BLaER1 treated with 17β-estradiol and CSF1 and Interleukin-3, amounts not matched to agents 10 nM and 100 nM (cell line): ENCODE measurements around the gene PTCHD4.

Source experiments
- H3K27ac ChIP-seq, 11 experiments: shearing (Covaris generic); formaldehyde crosslinking; 2 replicates each; pipeline ENCODE4 v1.8.1; 2022
- H3K27me3 ChIP-seq, 11 experiments: shearing (Covaris generic); formaldehyde crosslinking; 2 replicates each; pipeline ENCODE4 v1.8.1; 2022
- H3K36me3 ChIP-seq, 11 experiments: shearing (Covaris generic); formaldehyde crosslinking; 2 replicates each; pipeline ENCODE4 v1.8.1; 2022
- H3K4me1 ChIP-seq, 10 experiments: shearing (Covaris generic); formaldehyde crosslinking; 2 replicates each; pipeline ENCODE4 v1.8.1; 2022
- H3K4me2 ChIP-seq, 11 experiments: shearing (Covaris generic); formaldehyde crosslinking; 2 replicates each; pipeline ENCODE4 v1.8.1; 2022
- H3K4me3 ChIP-seq, 10 experiments: shearing (Covaris generic); formaldehyde crosslinking; 2 replicates each; pipeline ENCODE4 v1.8.1; 2022
- H3K9ac ChIP-seq, 11 experiments: shearing (Covaris generic); formaldehyde crosslinking; 2 replicates each; pipeline ENCODE4 v1.8.1; 2022
- H3K9me3 ChIP-seq, 11 experiments: shearing (Covaris generic); formaldehyde crosslinking; replicated peaks in 1 of 11; 2 replicates each; pipeline ENCODE4 v1.8.1; 2022
- H4K20me1 ChIP-seq, 11 experiments: shearing (Covaris generic); formaldehyde crosslinking; 2 replicates each; pipeline ENCODE4 v1.8.1; 2022
- Cebpa-rat ChIP-seq, 11 experiments: shearing (Covaris generic); IDR thresholded peaks; 2 replicates each; pipeline ENCODE4 v1.8.1; 2022

PTCHD4 gene

DNA sequence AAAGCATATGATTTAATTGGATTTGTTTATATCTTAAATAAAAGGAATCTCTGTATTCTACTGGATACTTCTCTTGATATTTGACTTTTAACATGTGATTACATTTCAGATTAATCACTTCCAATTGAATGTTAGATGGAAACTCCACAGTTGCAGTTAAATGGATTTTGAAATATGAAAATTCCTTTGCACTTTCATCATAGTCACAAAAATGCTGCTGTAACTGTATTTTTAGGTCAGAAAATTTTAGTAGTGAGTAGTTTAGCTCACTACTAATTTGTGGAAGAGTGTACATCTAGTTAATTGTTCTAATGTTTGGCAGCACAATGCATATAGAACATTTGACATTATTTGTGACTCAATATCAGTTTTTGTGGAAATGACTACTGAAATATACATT lies 26.8 kb downstream of the PTCHD4 start:
- no peaks in the 10 kb centered on the region for H3K4me1 ChIP-seq
- H3K9ac ChIP-seq: no peak overlapping the region
- no peak overlapping the region for H3K27ac ChIP-seq
- no peaks in the 10 kb centered on the region for H3K27me3 ChIP-seq
- no peaks in the 10 kb centered on the region for H4K20me1 ChIP-seq
- H3K4me2 ChIP-seq: no peak overlapping the region
- no peak for TF ChIP-seq Cebpa-rat (IDR thresholded peaks at IDR 0.05)
- H3K36me3 ChIP-seq: no peaks in the 10 kb centered on the region
- peaks cover 0 to 7% (median 0%) of the 10 kb centered on the region in 11 experiments; a peak in 3 of 22 replicates for H3K9me3 ChIP-seq
- no peak overlapping the region for H3K4me3 ChIP-seq

DNA sequence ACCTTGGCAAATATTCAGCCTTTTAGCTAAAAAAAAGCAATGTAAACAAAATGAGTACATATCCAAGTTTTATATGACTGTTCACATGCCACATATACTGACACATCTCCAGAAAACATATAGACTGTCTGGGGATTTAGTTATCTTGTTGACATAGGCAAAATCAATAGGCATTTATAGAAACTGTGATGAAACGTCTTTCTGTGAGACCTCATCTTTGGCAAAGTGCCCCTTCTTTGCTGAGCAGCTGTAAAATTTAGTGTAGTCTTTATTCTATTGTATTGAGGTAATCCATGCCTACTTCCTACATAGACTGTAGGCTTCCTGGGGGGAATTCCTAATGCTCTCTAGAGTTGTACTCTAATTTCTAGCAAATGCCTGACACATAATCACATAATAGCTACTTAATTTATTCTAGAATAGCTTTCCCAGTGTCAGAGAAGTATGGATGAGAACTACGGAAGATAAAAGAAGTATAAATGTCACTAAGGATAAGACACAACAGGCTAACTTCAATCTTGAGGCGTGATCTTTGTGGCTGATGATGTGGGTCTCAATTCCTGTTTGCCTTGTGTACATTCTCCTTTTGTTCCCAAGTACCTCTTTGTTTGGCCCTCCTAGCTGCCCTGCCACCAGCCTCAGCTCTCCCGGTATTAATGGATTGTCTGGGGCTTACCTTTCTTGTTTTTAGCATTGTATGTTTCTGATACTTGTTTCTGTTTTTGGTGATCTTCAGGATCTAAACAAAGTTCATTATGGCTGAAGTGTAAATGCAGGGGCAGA lies 30.6 kb downstream of the PTCHD4 start:
- Histone ChIP-seq H3K4me1 (no peaks in the 10 kb centered on the region), H3K9ac (no peak overlapping the region), H3K27ac (no peak overlapping the region), H3K9me3 (peaks cover 0 to 19% (median 10%) of the 10 kb centered on the region in 11 experiments; a peak in 10 of 22 replicates), H3K4me2 (no peak overlapping the region), H3K4me3 (no peak overlapping the region), H4K20me1 (no peaks in the 10 kb centered on the region), H3K36me3 (no peaks in the 10 kb centered on the region), H3K27me3 (no peaks in the 10 kb centered on the region)
- TF ChIP-seq Cebpa-rat (IDR thresholded peaks at IDR 0.05): no peak

DNA sequence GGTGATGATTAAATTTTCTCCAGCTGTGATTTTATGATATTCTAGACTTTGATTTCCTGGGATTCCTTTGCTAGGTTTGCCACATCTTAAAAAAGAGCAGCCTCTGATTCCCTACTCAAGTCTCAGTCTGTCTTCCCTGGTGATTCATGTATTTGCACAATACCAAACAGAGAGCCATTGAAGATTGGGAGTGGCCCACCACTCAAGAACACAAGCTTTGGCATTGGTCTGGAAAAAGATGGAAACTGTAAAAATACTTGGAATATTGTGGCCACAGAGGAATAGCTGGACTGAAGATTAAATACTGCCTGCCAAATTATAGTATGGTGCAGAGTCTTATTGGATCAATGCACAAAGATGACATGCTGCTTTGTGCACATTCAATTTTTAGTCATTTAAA lies 32.9 kb downstream of the PTCHD4 start:
- Histone ChIP-seq H3K9me3 (peaks cover 0 to 16% (median 8%) of the 10 kb centered on the region in 11 experiments; a peak in 9 of 22 replicates), H3K27me3 (no peaks in the 10 kb centered on the region), H3K36me3 (no peaks in the 10 kb centered on the region), H4K20me1 (no peaks in the 10 kb centered on the region), H3K4me3 (no peak overlapping the region), H3K27ac (no peak overlapping the region), H3K9ac (no peak overlapping the region), H3K4me1 (no peaks in the 10 kb centered on the region), H3K4me2 (no peak overlapping the region)
- TF ChIP-seq Cebpa-rat (IDR thresholded peaks at IDR 0.05): no peak

DNA sequence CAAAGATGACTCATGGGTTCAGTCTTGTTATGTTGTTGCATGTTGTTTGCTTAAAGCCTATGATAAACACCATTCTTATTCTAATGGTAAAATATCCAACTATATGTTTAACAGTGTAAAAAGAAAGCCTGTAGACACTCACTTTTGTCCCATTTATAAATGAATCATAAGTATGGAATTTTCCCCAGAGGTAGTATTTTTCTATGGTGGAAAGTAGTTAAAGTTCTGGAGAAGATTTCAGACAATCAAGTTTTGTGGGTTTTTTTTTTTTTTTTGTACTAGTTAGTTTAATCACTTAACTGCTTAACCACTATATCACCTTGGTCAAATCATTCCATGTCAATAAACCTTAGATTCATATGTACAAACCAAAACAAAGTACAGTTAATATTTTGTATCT lies 35.8 kb downstream of the PTCHD4 start:
- no peaks in the 10 kb centered on the region for H4K20me1 ChIP-seq
- no peaks in the 10 kb centered on the region for H3K4me1 ChIP-seq
- H3K4me2 ChIP-seq: no peak overlapping the region
- no peak overlapping the region for H3K27ac ChIP-seq
- H3K36me3 ChIP-seq: no peaks in the 10 kb centered on the region
- peaks cover 0 to 16% (median 8%) of the 10 kb centered on the region in 11 experiments; a peak in 9 of 22 replicates for H3K9me3 ChIP-seq
- peaks cover 0 to 3% (median 0%) of the 10 kb centered on the region in 11 experiments; a peak in 2 of 22 replicates for H3K27me3 ChIP-seq
- TF ChIP-seq Cebpa-rat (IDR thresholded peaks at IDR 0.05): no peak
- H3K4me3 ChIP-seq: no peak overlapping the region
- no peak overlapping the region for H3K9ac ChIP-seq

DNA sequence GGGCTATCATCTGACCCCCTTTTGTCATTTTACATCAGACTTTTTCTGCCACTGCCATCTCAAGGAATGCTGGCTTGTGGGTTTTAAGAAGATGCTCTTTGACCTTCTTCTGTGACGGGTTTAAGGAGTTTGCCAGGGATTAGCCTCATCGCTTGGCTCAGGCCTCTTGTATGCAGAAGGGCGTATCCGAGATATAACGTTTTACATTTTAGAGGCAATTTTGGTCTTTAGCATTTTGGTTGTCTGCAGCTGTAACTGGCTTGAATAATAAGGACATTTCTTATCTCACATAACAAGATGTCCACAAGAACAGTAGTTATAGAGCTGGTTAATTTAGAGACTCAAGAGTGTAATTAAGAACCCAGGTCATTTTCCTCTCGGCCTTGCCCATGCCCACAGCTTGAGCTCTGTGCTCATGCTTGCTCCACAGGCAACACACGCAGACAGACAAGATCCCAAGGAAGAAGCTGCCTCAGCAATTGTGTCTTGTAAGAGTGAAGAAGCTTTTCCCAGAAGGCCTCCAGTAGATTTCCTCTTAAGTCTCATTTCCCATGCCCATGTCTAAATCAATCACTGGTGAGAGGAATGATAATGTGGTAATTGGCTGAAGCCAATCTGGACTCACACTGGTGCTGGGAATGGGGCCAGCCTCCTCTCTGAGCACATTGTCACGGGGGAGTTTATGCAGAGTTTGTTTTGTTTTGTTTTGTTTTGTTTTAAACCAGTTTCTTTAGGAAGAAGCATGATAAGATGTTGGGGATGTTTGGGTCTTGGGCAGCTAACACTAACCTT lies 36.8 kb downstream of the PTCHD4 start:
- no peaks in the 10 kb centered on the region for H3K36me3 ChIP-seq
- no peak overlapping the region for H3K4me3 ChIP-seq
- peaks cover 0 to 16% (median 8%) of the 10 kb centered on the region in 11 experiments; a peak in 9 of 22 replicates for H3K9me3 ChIP-seq
- H3K27ac ChIP-seq: no peak overlapping the region
- H3K27me3 ChIP-seq: peaks cover 6 to 12% (median 8%) of the 10 kb centered on the region in 11 experiments; a peak in 21 of 22 replicates
- H3K4me1 ChIP-seq: no peaks in the 10 kb centered on the region
- no peaks in the 10 kb centered on the region for H4K20me1 ChIP-seq
- no peak overlapping the region for H3K9ac ChIP-seq
- no peak for TF ChIP-seq Cebpa-rat (IDR thresholded peaks at IDR 0.05)
- H3K4me2 ChIP-seq: no peak overlapping the region

DNA sequence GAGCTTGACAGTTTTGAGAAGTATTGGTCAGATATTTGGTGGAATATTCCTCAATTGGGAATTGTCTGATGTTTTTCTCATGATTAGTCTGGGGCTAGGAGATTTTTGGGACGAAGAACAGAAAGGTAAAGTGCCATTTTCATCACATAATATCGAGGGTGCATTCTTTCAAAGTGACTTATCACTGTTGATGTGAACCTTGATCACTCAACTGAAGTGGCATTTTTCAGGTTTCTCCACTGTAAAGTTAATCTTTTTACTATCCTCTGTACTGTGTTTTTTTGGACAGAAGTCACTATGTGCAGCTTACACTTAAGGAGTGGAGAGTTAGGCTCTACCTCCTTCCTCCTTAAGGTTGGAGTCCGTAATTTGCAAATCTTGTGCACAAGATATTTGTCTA lies 39.2 kb downstream of the PTCHD4 start:
- Histone ChIP-seq H3K9me3 (peaks cover 0 to 6% (median 3%) of the 10 kb centered on the region in 11 experiments; a peak in 9 of 22 replicates), H3K27ac (no peak overlapping the region), H4K20me1 (no peaks in the 10 kb centered on the region), H3K4me1 (no peaks in the 10 kb centered on the region; a peak in 1 of 20 replicates), H3K4me2 (no peak overlapping the region), H3K9ac (no peak overlapping the region), H3K4me3 (no peak overlapping the region), H3K36me3 (no peaks in the 10 kb centered on the region), H3K27me3 (peaks cover 26 to 32% (median 30%) of the 10 kb centered on the region in 11 experiments)
- no peak for TF ChIP-seq Cebpa-rat (IDR thresholded peaks at IDR 0.05)

DNA sequence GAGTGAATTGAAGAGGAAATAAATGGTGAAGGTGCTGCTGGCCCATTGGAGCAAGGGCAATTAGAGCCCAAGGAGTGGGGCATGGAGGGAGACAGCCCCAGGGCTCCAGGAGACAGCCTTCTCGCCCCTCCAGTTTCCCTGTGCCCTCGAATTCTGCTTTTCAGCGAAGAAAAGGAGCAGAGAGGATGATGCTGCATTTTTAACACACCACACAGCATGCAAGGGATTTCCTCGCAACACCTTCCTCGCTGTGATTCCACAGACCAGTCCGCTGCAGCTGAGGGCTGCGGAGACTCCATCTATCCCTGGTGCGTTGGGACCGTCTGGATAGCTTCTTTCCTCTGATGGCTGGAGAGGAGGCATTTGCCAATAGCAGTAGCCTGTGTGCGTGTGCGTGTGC lies 41.7 kb downstream of the PTCHD4 start:
- Histone ChIP-seq H3K36me3 (no peaks in the 10 kb centered on the region), H3K4me1 (no peaks in the 10 kb centered on the region; a peak in 1 of 20 replicates), H3K4me3 (no peak overlapping the region), H3K27ac (no peak overlapping the region), H4K20me1 (no peaks in the 10 kb centered on the region), H3K9ac (no peak overlapping the region), H3K9me3 (no peaks in the 10 kb centered on the region), H3K27me3 (peaks cover 26 to 34% (median 31%) of the 10 kb centered on the region in 11 experiments), H3K4me2 (no peak overlapping the region)
- no peak for TF ChIP-seq Cebpa-rat (IDR thresholded peaks at IDR 0.05)

DNA sequence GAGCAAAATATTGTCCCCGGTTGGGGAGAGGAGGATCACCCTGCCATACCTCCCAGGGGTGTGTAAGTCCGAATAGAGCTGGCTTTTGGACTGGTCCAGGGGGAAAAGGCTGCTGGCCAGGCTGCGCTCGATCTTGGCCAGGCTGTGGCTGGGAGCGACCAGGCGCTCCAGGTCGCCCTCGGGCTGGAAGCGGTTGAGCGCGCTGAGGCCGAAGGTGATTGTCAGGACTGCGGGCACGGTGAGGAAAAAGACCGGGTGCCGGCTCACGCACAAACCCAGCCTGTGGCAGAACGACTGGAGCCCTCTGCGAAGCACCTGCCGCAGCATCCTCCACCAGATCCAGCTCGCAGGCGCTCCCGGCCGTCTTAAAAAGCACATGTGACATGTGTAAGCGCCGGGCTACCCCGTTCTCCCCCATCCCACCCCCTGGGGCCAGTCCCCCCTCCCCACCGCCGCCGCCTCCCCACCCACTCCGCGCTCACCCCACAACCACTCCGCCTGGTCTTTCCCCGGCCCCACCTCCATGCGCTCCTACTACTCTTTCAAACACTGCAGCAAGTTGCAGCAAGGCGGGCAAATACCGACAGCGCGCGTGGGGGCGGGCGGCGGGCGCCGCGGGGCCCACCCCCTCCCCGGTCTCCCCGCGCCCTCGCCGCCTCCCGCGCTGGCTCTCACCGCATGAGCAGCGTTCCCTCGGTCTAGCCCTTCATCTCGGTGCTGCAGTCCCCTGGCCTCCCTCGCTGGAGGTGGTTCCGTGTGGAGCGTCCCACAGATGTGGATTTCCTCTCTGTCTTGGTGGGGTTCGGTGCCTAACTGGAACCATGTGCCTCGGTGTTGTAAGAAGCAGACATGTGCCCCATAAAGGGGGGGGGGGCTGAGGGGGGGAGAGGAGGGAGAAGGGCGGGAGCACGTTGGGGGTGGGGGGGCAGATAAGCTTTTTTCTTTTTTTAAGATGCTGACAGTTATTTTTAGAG lies 42.4 kb downstream of the PTCHD4 start:
- Histone ChIP-seq H3K4me2 (peak overlapping the region in 1 of 11 experiments; percentile 32; a peak in 2 of 22 replicates), H3K27me3 (peaks cover 26 to 34% (median 31%) of the 10 kb centered on the region in 11 experiments), H3K27ac (no peak overlapping the region), H3K36me3 (no peaks in the 10 kb centered on the region), H3K4me3 (0 out of 20 replicates have a peak overlapping the region, but pooled peaks of 1 of the 10 experiments have one; percentile 31), H3K9ac (no peak overlapping the region), H3K9me3 (no peaks in the 10 kb centered on the region), H4K20me1 (no peaks in the 10 kb centered on the region), H3K4me1 (no peaks in the 10 kb centered on the region; a peak in 1 of 20 replicates)
- TF ChIP-seq Cebpa-rat (IDR thresholded peaks at IDR 0.05): no peak
